ENCODE data around the gene CCDC178. TPM values are rescaled to one million over a fixed set of nuclear protein-coding genes. Genes with fewer than 3 reads are reported as not detected.

The CCDC178 gene
- total RNA-seq, 4 donors from 2014 or later, result 0.78 to 8.7 (median 2.2) TPM

GRCh38 chr18:32930695-32931301, 509.7 kb downstream of the CCDC178 start:
- Histone ChIP-seq H3K36me3 (no peaks in the 10 kb centered on the region), H3K9me3 (no peaks in the 10 kb centered on the region), H3K4me1 (no peaks in the 10 kb centered on the region), H3K27ac (no peak overlapping the region), H3K27me3 (no peaks in the 10 kb centered on the region), H3K4me3 (no peak overlapping the region)
- DNase-seq (ENCODE audit: low spot score in 2 of 2), result no peak
- 58% methylated on average over 6 of the region's 6 CpGs for WGBS, 2 donors
- TF ChIP-seq POLR2A (IDR thresholded peaks at IDR 0.05) (no peak), EP300 (IDR thresholded peaks at IDR 0.05) (no peak), CTCF (IDR thresholded peaks at IDR 0.05) (peak in 1 of 5 experiments; percentile 34)

- Histone ChIP-seq H3K27me3 (no peaks in the 10 kb centered on the region), H3K27ac (no peak overlapping the region), H3K9me3 (no peaks in the 10 kb centered on the region), H3K4me1 (no peaks in the 10 kb centered on the region), H3K4me3 (no peak overlapping the region), H3K36me3 (no peaks in the 10 kb centered on the region)
- 73 to 74% methylated on average over 6 of the region's 6 CpGs for WGBS, 2 donors
- no peak for DNase-seq (ENCODE audit: low spot score in 2 of 2)
- TF ChIP-seq EP300 (IDR thresholded peaks at IDR 0.05) (no peak), CTCF (IDR thresholded peaks at IDR 0.05) (no peak), POLR2A (IDR thresholded peaks at IDR 0.05) (no peak)
These were observed 511.3 kb downstream of the CCDC178 start for GRCh38 chr18:32929213-32929612.

- H3K9me3 ChIP-seq, result no peaks in the 10 kb centered on the region
- no peaks in the 10 kb centered on the region for H3K27me3 ChIP-seq
- H3K4me3 ChIP-seq, result no peak overlapping the region
- no peaks in the 10 kb centered on the region for H3K4me1 ChIP-seq
- DNase-seq (ENCODE audit: low spot score in 2 of 2), result no peak
- H3K36me3 ChIP-seq, result no peaks in the 10 kb centered on the region
- no peak for TF ChIP-seq EP300 (IDR thresholded peaks at IDR 0.05)
- TF ChIP-seq CTCF (IDR thresholded peaks at IDR 0.05), result no peak
- no peak for TF ChIP-seq POLR2A (IDR thresholded peaks at IDR 0.05)
- 30 to 40% methylated on average over 2 of the region's 2 CpGs for WGBS, 2 donors
- H3K27ac ChIP-seq, result no peak overlapping the region
These were observed 517.5 kb downstream of the CCDC178 start for GRCh38 chr18:32922951-32923430.

- TF ChIP-seq EP300 (IDR thresholded peaks at IDR 0.05) (no peak), POLR2A (IDR thresholded peaks at IDR 0.05) (no peak), CTCF (IDR thresholded peaks at IDR 0.05) (no peak)
- H3K9me3 ChIP-seq, result no peaks in the 10 kb centered on the region
- 68 to 69% methylated on average over 8 of the region's 8 CpGs for WGBS, 2 donors
- H3K27me3 ChIP-seq, result no peaks in the 10 kb centered on the region
- no peaks in the 10 kb centered on the region for H3K4me1 ChIP-seq
- DNase-seq (ENCODE audit: low spot score in 2 of 2), result no peak
- no peak overlapping the region for H3K4me3 ChIP-seq
- no peak overlapping the region for H3K27ac ChIP-seq
- H3K36me3 ChIP-seq, result no peaks in the 10 kb centered on the region
These were observed 519.4 kb downstream of the CCDC178 start for GRCh38 chr18:32920796-32921787.

GRCh38 chr18:32919799-32920198, 520.7 kb downstream of the CCDC178 start:
- Histone ChIP-seq H3K27ac (no peak overlapping the region), H3K27me3 (no peaks in the 10 kb centered on the region), H3K36me3 (no peaks in the 10 kb centered on the region), H3K9me3 (no peaks in the 10 kb centered on the region), H3K4me1 (no peaks in the 10 kb centered on the region), H3K4me3 (no peak overlapping the region)
- DNase-seq (ENCODE audit: low spot score in 2 of 2), result no peak
- peak in 1 of 5 experiments; percentile 15 for TF ChIP-seq CTCF (IDR thresholded peaks at IDR 0.05)
- TF ChIP-seq POLR2A (IDR thresholded peaks at IDR 0.05), result no peak
- 39 to 47% methylated on average over 2 of the region's 2 CpGs for WGBS, 2 donors
